Mucosa of gallbladder (tissue), 1 donor: ENCODE measurements around the gene GHRL. TPM values are rescaled to one million over a fixed set of nuclear protein-coding genes. Genes with fewer than 3 reads are reported as not detected.
A peak's percentile ranks its signal among the peaks of the same experiment; 100 is the strongest.
"Not testable (repeated sequence)": the region's sequence is repeated elsewhere in the genome, so short reads cannot be mapped to it uniquely, and the experiment has no call there.

Experiments
- DNase-seq: peaks from one replicate; pipeline ENCODE4 v3.0.0-alpha.2; 2020; ENCODE audit warnings: low spot score
- total RNA-seq: library from RNA; stranded (reverse); gene quantifications from one replicate; pipeline ENCODE4 v1.2.1, GENCODE V29; 2021
- donor health status: DM: no; HTN: no; CAD: no.

The GHRL gene
- total RNA-seq, 1 donor from 2014 or later: 2.2 TPM

DNA sequence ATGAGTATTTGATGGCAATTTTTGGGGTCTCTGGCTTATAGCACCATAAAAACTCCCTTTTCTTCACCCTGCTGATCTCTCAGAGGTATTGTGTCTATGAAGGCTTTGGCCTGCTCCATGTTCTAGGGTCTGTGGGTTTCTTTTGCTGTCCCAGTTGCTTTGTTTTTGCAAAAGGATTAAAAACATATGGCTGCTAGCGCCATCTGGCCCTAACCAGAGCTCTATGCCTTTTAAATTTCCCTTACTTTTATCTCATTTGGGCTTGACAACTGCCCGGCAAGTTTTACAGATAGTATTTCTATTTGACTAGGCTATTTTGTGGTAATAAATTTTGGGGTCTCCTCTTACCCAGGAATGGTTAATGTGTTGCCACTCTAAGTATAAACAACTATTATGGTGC lies 6.4 kb upstream of the GHRL start:
- no peak for DNase-seq

DNA sequence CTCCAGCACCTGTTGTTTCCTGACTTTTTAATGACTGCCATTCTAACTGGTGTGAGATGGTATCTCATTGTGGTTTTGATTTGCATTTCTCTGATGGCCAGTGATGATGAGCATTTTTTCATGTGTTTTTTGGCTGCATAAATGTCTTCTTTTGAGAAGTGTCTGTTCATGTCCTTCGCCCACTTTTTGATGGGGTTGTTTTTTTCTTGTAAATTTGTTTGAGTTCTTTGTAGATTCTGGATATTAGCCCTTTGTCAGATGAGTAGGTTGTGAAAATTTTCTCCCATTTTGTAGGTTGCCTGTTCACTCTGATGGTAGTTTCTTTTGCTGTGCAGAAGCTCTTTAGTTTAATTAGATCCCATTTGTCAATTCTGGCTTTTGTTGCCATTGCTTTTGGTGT lies 5.3 kb upstream of the GHRL start:
- not testable (repeated sequence) for DNase-seq

DNA sequence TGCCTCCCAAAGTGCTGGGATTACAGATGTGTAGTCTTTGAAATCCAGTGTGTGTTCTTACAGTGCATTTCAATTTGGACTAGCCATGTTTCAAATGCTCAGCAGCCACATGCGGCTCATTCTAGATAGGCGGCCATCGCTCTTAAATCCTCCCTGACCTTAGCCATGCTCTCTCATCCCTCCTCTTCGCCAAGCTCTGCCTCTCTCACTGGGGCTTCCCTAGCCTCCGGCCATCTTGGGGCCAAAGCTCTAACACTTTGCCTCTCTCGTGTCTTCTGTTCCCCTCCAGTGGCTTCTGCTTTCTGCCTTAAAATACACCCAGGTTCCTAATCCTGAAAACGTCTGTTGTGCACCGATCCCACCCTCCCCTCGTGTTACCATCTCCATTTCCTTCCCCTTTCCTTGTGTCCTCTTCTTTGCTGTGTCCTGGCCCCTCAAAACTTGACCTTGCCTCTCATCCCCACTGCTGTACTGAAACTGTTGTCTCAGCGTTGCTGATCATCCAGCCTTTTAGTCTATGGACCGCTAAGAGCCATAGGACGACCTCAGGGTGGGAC lies 1.4 kb upstream of the GHRL start:
- DNase-seq: no peak

DNA sequence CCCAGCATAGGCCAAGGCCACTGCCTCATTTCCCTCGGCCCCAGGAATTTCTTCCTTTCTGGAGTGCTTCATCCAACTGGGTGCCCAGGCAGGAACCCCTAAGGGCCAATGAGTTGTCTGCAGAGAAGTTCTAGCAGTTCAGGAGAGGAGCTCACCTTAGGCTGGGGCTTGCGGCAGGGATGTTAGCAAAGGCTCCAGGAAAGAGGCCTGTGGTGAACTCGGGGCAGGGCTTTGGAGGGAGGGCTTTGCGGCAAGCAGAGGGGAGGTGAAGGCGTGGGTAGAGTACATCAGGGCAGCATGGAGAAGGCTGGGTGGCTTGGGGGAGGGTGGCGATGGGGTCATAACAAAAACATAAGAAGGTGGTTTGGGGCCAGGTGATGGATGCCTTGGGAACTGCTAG lies 1.1 kb downstream of the GHRL start:
- DNase-seq: no peak

DNA sequence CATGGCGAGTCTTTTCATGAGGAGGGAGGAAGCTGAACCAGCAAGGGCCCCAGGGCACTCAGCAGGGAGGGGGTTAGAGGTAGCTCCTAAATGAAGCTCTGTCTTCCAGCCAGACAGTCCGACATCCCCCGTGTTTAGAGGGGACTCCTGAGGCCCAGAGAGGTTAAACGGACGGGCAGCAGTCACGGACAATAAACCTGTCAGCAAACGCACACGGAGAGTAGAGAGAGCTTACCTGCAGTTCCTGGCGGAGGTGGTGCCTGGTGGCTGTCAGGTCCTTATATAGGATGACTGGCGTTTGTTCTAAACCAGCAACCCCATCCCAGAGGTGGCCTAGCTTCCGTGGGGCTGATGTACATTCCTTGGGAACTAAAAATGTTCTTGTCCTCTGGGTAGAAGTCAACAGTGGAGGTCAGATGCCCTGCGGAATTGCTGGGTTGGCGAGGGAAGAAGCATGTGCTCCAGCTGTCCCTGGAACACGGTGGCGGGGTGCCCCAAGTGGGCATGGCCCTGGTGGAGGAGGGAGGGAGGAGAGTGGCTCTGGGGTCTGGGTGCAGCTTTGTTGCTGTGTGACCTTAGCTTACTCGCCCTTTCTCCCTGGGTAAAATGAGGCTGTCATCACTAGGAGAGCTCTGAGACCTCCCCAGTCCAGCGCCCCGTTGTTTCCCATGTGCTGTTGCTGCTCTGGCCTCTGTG lies 2.1 kb downstream of the GHRL start:
- no peak for DNase-seq

DNA sequence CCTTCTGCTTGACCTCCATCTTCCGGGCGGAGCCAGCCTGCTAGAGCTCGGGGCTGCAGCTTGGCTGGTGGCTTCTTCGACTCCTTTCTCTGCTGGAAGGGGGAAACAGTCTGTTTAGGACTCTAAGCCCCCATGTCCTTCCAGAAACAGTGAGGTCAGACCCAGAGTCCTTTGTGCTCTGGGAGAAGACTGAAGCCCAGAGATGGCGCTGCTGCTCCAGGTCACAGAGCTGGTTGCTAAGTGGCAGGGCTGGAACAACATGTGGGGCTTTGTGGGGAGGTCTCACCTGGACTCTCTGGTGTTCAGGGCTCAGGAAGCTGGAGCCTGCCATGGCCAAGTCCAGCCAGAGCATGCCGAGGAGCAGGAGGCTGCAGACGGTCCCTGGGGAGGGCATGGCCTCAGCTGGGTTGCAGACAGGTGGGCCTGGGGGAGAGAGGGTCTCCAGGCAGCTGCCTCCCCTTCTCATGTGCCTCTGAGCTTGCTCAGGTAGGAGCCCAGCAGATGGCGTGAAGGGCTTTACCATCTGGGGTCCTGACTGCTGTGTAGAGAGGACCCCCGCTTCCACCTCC lies 2.9 kb downstream of the GHRL start:
- DNase-seq: no peak

DNA sequence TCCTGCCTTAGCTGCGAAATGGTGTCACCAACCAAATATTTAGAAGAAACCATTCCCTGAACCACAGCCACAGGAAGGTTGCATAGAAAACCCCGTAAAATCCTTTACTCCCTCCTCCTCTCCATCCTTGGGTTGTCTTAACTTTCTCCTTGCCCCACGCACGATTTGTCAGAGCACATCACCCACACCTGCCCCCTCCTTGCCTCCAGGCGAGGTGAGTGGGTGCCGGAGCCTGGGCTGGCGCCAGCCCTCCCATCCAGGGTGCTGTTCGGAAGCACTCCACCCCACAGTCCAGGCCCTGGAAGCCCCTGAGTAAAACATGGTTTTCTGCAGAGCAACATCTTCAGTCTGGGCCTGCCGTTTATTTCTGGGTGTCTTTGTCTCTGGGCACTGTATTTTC lies 3.7 kb downstream of the GHRL start:
- DNase-seq: no peak

DNA sequence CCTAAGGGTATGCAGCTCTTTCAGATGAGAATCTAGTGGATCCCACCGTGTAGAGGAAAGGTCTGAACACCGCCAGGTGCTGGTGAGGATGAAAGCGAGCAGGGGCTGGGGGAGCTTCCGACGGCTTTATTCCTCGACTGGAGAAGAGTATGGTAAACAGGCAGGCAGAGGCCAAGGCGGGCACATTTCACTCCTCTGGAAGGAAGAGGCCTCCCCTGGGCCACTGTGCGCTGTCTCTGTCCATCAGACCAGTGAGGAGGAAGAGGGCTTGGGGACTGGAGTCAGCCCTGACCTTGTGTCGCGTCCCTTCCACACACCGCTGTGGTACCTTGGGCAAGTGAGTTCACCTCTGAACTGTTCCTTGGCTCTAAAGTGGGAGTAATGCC lies 4.2 kb downstream of the GHRL start:
- DNase-seq: no peak

DNA sequence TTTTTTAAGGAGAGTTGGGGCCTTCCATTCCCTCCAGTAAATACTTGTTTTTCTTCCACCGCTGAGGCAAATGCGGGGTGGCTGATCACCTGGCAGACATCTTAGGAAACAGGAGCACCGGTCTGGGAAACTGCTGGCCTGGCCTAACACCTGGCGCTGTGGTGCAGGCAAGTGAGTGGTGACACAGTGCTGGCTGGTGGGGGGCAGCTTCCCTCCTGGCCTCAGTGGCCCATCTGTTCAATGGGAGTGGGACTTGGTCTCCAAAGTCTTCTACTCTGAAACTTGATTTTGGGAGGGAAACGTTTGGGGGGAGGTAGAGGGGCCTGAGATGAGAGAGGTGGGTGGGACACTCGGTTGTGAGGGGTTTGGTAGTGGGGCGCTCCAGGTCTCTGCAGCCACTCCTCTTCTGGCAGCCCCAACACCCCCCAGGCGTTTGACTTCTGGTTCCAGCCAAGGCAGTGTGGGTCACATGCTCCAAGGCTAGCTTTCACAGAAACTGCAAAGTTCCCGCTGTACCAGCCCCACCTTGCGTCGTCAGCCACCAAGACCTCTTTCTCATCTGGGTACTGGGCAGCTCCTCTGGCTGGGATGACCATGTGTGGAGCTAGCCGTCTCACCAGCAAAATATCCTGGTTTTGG lies 4.7 kb downstream of the GHRL start:
- DNase-seq: no peak

DNA sequence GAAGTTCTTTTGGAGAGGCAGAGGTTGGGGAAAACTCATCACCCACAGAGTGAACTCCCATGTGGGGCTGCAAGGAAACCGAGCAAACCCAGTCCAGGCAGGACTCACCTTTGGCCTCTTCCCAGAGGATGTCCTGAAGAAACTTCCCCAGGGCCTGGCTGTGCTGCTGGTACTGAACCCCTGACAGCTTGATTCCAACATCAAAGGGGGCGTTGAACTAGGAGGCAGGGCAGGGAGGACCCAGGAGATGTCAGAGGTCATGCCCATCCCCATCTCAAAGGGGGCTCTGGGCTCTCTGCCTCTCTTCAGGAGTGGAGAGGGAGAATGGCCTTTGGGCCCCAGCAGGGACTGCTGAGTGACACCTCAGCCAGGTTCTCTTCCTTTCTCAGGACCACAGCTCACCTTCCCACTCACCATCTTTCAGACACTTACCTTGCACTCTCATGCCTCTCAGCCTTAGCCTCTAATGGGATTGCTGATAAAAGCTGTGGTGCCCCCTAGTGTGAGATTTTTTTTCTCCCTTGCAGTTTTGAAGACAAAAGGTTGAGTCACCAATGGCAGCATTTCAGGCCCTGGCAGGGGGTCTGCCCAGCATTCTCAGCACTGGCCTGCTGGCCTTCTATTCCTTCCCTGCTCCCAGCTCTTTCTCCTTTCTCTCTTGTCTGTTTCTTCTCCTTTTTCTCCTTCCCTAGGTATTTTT lies 6.0 kb downstream of the GHRL start:
- DNase-seq: no peak

DNA sequence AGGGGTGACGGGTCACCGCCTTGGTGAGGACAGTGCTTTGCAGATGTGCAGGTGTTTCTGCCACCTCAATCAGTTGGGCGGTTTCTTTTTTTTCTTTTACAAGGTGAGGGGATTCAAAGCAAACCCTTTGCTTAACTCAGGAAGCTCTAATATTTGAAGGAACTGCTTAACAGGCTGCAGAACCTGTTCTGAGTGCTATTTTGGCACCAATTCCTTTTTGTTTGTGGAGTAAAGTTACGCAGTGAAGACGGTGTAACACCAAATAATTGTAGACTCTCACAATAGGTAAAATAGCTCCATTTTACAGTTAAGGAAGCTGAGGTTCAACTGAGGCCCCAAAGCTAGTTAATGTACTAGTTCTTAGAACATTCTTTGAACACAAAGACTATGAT lies 6.6 kb downstream of the GHRL start:
- DNase-seq: no peak

DNA sequence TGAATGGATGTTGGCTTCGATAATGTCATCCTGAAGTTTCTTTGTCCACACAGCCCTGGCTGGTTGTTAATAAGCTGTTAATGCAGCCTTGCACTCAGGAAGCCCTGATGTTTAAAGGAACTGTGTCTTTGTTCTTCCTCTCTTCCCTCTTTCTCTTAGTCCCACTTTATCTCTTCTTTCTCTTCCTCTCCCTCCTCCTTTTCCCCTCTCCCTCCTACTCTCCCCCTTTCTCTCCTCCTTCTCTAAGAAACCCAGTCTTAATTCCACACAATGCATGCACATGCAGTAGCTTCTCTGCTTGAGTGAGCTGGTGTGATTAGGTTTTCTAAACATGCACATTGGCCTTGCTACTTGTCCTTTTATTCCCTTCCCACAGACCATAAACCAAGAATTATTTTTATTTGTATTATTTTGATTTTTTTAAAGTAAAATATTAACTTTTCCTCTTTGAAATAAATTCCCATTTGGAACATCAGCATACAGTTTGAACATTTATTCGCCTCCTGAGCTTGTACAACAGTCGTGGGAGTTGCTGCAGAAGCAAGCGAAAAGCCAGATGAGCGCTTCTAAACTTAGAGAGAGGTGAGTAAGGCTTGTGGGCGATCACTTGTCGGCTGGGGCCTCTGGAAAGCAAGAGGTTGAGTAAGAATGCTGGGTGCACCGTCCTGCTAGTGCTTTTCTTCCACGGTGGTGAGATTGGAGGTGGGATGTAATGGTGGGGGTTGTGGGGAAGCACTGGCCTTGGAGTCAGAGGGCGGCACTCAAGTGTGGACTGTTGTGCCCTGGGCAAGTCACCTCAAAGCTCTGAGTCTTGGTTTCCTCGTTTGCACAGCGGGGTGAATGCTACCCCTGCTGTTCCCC lies 7.2 kb downstream of the GHRL start:
- no peak for DNase-seq

DNA sequence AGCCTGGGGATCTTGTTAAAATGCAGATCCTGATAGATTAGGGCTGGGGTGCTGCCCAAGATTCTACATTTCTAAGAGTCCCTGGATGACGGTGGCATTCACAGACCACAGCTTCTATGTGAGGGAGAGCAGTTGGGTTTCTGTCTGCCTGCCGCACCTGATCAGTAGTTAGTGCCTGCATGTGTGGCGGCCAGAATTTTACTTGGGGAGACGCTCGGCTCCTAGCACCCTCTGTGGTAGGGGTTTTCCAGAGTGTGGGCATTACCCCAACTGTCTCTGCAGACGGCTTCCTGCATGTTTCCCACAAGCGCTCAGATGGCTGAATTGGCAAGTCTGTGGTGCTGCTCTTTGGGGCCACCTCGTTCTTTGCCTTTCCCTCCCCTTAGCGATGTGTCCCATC lies 8.3 kb downstream of the GHRL start:
- DNase-seq: no peak

DNA sequence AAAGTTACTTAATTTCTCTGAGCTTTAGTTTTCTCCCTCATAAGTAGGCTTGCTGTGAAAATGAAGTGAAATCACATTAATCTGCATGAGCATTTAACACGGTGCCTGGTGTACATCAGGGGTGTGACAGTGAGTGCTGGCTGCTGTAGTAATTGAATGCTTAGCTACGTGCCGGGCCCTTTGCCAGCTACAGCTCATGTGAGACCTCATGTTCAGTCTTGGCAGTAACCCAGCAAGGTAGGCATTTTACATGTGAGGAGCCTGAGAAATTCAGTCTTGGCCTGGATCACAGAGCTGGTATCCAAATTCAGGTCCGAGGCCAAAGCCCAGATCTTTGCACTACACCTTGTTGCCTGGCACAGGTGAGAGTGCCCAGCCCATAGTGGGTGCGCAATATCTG lies 9.1 kb downstream of the GHRL start:
- DNase-seq: peak; percentile 32

DNA sequence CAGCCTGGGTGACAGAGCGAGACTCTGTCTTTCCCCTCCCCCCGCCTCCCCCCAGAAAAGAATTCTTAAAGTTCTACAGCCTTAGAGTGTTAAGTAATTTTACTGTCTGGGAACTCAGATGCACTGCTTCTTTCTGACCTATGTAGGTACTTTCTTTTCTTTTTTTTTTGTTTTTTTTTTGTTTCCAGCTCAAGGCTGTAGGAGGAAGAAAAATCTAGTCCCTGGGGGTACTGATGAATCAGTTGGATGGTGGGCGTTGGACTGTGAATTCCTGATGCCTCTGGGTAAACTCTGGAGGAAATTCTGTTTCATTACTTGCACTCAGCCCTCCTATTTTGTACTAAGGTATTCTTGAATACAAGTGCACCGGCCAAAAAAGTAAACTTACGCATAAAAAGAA lies 10.8 kb downstream of the GHRL start:
- DNase-seq: no peak

DNA sequence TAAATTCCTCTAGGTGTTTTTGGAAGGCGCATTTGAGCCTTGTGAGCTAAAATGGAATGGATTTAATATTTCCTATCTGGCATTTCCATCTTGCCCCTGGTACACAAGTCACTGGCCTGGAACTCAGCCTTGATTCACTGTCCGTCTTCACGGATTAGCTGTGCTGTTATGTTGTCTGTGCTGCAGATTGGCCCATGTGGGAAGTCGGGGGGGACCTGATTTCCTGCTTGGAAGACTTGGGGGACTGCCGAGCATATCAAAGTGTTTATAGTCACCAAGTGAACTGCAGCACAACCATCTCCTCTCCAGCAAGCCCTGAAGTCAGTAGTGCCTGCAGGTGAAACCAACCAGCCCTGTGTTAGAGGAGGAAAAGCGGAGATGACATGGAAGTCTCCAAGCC lies 12.2 kb downstream of the GHRL start:
- DNase-seq: no peak

DNA sequence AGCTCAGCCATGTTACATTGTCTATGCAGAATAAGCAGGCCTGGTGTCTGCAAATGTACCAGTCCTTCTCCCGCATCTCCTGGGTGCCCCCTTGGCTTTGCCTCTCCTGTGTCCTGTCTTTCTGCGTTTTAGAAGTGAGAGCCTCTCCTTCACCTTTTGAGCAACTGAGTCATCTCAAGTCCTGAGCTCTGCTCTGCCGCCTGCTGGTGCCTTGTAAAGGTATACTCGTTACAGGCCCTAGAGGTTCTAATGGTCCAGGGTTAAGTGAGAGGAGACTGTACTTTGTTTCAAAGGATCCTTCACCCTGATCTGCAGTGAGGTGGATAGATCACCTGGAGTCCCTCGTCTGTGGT lies 12.6 kb downstream of the GHRL start:
- DNase-seq: no peak

DNA sequence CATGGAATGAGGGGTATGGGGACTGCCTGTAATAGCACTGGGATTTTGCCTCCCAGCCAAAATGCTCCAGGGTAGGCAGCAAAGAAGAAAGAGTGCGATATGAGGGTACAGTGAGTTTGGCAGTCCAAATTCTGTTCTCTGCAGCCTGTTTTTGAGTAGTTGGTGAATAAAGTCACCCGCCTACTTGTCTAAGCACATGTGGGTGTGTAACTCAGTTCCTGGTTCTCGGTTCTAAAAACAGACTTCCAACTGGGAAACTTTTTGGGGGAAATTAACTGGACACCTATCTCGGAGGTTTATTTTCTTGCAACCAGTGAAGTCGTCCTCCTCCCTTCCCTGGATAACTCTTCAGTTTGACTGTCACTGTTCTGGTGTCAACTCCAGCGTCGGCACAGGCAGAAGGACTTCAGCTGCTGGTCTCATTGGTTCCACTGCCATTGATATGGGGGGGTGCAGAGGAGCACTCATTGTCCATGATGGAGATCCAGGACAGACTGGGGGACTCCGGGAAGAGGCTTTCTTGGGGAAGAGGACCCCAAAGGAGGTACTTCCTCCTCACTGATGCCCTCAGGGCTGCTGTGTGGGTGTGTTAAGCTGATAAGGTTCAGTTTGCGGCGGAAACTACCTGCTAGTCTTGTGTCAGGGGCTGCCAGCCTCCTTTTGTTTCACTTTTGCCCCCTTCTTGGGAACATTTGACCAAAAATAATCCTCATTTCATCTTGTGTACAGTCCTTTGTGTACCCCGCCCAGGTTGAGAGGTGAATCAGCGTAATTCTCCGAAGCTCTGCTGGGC lies 13.2 kb downstream of the GHRL start:
- no peak for DNase-seq

DNA sequence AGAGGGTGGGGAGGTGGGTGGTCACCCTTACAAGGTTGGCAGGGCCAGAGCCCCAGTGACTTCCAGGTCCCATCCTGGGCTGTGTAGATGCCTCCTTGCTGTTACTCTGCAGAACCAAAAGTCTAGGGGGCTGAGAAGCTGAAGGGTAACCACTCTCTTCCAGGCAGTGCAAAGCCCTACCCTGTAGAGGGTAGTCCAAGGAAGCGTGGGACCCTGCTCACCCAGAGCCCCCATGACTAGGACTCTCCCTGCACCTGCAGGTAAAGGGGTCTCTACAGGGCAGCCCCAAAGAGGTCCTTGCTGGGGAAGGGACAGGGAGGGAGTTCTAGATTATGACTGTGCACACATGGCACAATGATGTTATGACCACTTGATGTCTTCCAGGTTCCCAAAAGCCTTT lies 14.2 kb downstream of the GHRL start:
- no peak for DNase-seq

DNA sequence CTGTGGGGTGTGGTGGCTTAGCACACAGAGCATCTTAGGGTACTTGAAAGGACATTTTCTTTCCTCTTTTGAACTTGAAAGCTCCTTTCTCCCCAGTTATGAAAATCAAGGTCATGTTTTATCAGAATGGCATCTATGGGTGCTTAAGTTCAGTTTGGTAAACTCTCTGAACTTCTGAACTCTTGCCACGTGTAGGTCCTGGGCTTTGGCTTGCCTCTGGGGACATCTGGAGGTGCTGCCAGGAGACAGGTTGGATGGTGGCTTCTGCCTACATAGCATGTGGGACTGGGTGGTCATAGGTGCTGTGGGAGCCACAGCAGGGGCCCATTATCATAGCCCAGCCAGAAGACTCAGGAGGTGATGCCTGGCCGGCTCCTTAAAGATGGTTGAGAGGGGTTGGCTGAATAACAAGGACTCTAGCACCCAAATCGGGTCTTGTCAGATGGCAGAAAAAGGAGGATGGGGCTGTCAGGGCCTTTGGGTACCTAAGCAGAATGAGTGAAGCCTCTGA lies 15.6 kb downstream of the GHRL start:
- DNase-seq: no peak

DNA sequence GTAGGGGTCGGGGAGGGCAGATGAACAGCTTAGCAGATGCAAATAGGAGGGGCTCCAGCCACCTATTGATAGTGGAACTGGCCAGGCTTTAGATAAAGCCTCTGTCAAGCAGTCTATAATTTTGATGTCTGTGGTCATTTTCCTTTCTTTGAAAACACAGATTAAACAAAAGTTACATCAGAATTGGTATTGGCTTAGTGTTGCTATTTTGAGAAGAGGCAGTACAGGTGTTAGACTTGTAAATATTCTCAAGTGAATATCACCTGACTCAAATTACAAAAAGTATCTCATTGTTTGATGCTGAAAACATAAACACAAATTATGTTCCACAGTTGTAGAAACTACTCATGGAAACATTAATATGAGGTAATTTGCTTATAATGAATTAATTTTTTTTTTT lies 18.1 kb downstream of the GHRL start:
- DNase-seq: no peak
